HG02759 (cell line): Measurements from ENCODE around the gene AP2B1.

Source experiments
- ATAC-seq: cut with Tn5 transposase; IDR thresholded peaks from one replicate; pipeline ENCODE4 v1.9.1; 2021; ENCODE audit warnings: mild to moderate bottlenecking, moderate library complexity; ENCODE audit not compliant: unreplicated experiment

AP2B1 gene

DNA sequence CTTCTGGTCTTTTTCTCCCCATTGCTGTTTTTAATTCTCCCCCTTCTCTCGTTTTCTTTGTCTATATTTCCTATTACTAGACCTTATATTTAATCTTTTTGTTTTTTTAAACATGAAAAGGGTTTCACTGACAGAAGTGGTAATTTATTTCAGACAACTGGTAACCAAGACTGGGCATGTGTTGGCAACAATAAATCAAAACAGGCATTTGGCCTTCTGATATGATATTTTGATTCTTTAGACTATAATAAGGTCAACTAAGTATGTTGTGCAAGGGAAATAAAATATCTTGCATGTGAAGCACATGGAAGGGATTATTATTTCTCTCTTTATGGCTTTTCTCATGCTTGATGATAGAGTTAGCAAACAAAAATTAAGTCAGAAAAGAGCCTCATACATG is 34.6 kb downstream of the AP2B1 start:
- no peak for ATAC-seq

GRCh38 chr17:35627417-35627816 is 40.3 kb downstream of the AP2B1 start:
- ATAC-seq = no peak

DNA sequence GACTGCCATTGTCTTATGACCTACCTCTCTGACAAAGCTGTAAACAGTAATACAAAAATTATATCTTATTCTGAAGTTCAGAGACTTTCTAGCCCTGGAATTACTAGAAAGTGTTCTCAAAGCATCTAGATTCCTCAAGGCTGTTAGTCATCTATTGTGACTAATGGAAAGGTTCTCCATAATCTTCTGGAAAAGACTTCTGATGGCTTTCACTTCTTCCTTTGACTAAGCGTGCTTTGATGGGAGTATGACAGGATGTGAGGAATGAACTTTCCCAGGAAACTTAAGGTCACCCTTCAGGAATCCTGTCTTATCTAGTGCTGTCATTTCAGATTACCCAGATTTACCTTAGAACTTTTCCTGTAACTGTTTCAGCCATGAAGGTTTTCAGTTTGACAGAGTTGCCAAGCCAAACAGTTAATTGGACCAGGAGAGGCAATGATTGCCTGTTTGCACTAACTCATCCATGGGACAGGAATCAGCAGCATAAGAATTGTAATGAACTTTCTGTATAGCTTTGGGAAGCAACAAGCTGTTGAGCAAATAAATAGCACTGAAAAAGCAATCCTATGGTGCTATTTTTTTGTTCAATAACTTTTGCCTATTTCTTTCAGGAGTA is 43.5 kb downstream of the AP2B1 start:
- ATAC-seq = no peak

GRCh38 chr17:35641032-35641431 is 53.9 kb downstream of the AP2B1 start:
- ATAC-seq = no peak

- no peak for ATAC-seq
Observed at GRCh38 chr17:35645923-35646322, 58.8 kb downstream of the AP2B1 start.

DNA sequence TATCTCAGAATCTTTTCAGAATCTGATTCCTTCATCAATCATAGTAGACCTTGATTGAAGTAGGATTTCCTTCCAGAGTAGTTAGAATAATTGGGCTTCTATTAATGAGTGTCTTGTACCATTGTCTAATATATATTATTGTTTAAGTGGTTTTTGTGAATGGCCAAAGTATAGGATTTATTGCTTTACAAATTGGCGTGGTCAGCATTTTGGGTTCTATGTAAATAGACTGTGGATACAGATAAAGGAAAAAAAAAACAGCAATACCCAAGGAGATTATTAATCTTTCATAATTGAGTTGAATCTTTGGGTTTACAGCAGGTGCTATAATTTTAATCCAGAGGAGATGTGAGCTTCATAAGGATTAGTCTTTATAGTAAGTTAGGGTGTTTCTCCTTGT is 64.3 kb downstream of the AP2B1 start:
- no peak for ATAC-seq

DNA sequence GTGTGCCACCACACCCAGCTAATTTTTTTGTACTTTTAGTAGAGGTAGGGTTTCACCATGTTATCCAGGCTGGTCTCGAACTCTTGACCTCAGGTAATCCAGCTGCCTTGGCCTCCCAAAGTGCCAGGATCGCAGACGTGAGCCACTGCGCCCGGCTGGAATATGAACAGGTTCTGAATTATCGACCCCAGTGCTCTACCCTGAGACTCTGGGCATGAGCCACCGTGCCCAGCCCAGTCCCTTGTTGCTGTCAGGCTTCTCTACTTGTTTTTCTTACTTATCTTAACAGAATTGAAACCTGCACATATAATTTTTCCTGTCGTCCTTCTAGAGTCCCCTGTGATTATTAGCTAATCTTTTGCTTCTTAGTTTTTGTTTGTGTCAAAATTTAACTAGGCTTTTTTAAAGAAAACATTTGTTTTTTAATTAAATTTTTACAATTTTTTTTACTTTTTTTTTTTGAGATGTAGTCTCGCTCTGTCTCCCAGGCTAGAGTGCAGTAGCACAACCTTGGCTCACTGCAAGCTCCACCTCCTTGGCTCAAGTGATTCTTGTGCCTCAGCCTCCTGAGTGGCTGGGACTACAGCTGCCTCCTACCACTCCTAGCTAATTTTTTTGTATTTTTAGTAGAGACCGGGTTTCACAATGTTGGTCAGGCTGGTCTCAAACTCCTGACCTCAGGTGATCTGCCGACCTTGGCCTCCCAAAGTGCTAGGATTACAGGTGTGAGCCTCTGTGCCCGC is 66.7 kb downstream of the AP2B1 start:
- ATAC-seq = no peak

DNA sequence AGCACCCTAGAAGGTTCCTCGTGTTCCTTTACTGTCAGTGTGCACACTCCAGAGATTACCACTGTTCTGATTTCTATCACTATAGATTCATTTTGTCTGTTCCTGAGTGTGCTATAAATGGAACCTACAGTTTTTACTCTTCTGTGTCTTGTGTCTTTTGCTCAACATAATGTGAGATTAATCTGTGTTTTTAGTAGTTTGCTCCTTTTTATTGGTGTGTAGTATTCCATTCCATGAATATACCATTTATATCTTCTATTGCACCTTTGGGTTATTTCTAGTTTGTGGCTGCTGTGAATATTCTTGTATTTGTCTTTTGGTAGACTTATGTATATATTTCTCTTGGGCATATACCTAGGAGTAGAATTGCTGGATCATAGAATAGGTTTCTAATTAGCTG is 68.2 kb downstream of the AP2B1 start:
- ATAC-seq = no peak

DNA sequence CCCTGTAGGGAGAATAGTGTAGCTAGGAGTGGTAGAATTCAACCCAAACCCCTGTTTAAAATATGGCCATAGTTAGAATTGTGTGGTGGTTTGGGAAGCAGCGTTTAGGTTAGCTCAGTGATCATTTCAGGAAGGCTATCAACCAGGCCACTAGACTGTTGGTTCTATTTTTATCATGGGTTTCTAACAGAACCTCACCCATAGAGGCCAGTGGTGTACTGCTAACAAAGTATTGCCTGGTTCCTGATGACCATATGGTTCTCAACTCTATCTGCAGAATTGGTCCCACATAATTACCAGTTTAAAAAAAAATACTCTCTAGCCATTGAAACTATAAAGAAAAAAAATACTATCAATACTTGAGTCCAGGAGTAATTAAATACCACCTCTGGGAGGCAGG is 73.8 kb downstream of the AP2B1 start:
- no peak for ATAC-seq

DNA sequence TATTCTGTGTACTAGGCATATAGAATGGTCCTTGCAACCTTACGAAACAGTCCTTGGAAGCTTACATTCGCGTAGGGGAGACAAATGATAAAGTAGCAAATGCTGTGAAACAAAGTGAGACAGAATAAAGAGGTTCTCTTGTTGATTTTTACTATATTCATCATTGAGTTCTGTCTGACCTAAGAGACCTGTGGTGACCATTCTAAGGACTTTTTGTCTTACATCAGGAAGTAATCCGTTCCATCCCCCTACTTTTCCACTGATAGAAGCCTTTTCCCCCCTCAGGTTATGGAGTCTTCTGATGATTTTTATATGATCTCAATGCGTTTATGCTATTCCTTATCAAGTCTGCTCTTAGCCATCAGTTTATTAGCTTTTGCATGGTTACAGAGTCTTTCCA is 77.6 kb downstream of the AP2B1 start:
- no peak for ATAC-seq

- no peak for ATAC-seq
Observed at GRCh38 chr17:35665662-35666061, 78.5 kb downstream of the AP2B1 start.

GRCh38 chr17:35666070-35666469 is 78.9 kb downstream of the AP2B1 start:
- ATAC-seq = no peak

DNA sequence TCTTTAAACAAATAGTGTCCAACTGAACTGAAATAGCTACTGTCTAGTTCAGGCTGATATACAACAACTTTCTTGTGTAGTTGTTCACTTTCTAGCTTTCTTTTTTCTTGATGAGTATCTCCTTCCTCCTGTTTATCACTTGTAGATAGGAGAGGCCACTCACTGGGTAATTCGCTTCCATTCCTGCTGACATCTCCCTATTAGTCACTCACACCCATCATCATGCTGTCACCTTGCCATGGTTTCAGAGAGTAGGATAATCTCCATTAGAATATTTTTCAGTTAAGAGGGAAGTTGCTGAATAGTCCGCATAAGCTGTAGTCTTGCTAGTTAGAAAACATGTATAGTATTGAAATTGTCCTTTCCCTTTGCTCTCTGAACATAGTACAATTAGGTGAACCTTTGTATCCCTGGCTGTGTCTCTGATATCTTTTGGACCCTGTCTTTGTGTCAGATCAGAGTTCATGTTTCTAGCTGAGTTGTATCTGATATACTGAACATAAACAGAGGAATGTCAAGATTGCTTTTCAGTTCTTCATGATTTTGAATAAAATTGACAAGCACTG is 79.9 kb downstream of the AP2B1 start:
- ATAC-seq = no peak

DNA sequence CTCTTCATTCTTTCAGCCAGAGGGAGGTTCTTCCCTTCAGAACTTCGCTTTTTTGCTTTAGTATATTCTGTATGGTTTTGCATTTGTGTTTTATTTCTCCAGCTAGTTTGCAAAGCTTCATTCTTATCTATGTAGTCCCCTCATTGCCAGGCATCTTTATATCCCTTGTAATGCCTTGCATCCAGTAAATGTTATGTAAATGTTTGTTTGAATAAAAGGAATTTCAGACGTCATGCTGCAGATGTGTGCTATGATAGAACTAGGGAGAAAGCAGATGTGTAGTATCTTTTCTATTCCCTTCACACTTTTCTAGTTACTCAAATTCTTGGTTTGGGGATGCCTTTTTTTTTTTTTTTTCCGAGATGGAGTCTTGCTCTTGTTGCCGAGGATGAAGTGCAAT is 81.7 kb downstream of the AP2B1 start:
- no peak for ATAC-seq

DNA sequence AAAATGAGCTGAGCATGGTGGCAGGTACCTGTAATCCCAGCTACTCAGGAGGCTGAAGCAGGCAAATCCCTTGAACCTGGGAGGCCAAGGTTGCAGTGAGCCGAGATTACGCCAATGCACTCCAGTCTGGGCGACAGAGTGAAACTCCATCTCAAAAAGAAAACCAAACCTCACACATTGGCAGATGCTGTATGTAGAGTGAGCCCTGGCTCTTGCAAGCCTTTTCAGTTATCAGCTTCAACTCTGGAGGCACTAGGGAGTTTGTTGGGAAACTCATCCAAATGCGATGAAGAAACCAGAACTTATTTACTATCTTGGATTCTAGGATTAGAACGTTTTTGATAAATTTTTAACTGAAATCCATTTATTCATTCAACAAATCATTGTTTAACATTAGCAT is 87.4 kb downstream of the AP2B1 start:
- no peak for ATAC-seq

- ATAC-seq = no peak
Observed at GRCh38 chr17:35676441-35676840, 89.3 kb downstream of the AP2B1 start.

- ATAC-seq = no peak
Observed at GRCh38 chr17:35679007-35679682, 92.0 kb downstream of the AP2B1 start.

- ATAC-seq = no peak
Observed at GRCh38 chr17:35683591-35683990, 96.5 kb downstream of the AP2B1 start.

GRCh38 chr17:35684055-35684802 is 97.1 kb downstream of the AP2B1 start:
- ATAC-seq = no peak

GRCh38 chr17:35692512-35693210 is 105.5 kb downstream of the AP2B1 start:
- no peak for ATAC-seq

DNA sequence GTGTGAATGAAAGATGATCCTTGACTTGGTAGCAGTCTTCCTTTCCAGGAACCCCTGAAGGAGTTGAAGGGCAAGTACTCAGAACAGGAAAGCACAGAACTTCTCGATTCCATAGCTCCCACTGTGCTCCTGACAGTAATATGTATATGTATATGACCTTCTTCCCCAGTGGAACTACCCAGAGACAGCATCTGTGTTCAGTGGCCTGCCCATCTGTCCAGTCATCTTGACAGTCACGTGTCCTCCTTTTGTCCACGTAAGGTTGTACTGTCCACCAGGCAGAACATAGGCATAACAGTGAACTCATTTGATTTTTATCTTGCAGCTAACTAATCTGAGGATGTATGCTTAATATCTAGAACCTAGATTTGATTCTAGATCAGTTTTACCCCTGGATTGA is 106.5 kb downstream of the AP2B1 start:
- ATAC-seq = no peak
